NCI-H524 treated with DMSO at 0.1 percent for 48 hours (cell line): ENCODE results near the gene GPATCH4.
"Not testable (repeated sequence)": the region's sequence is repeated elsewhere in the genome, so short reads cannot be mapped to it uniquely, and the experiment has no call there.

Experiments
- DNase-seq: peaks from one replicate; lab custom pipeline; 2025; lab: John Stamatoyannopoulos, UW

Gene GPATCH4

DNA sequence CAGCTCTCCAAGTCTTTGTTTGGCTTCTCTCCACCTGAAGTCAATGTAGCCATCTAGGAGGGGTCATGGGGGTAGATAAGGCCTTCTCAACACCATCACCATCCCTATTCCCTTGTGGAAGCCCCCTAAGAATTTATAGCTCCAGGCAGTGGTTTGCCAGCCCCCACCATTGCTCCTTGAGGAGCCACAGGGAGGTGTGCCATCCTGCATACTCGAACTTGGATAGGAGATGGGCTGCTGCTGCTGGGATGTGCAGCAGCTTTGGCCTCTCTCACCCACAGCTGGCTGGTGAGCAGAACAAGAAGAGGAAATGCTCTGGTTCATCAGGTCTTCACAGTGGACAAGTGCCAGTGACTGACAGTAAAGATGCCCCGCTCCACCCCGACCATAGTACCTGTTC, 4.9 kb downstream of the GPATCH4 start:
- no peak for DNase-seq

DNA sequence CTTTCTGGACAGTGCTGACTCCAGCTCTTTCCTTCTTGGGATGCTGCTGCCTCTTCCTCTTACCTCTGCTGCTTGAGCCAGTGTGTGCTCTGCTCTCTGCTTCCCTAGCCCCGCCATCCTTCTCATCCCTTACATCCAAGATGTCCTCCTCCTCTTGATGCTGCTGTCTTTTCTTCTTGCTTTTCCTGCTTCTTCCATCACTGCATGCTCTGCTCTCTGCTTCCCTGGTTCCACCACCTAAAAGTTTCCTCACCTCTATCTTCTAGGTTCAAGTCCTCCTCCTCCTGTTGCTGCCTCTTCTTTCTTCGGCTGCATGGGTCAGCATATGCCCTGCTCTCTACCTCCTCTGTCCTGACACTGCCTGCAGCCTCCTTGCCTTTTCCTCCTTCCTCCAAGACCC, 6.3 kb downstream of the GPATCH4 start:
- no peak for DNase-seq

DNA sequence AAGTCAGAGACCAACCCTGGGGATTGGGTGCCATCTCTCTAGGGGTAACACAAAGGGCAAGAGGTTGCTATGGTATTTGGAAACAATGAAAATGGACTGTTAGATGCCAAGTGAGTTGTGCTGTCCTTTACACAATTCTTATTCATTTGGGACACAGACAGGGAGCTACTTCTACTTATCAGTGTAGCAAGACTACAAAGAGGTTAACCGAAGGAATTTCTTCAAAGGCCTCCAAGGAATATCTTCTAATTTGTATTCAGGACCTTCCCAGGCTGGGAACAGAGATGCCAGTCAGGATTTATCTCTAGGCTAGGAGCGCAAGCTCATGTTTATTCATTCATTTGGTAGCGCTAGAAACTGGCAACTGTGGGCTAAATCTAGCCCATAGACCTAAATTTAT, 7.1 kb downstream of the GPATCH4 start:
- DNase-seq: no peak

GRCh38 chr1:156593661-156593989, 7.7 kb downstream of the GPATCH4 start:
- no peak for DNase-seq

DNA sequence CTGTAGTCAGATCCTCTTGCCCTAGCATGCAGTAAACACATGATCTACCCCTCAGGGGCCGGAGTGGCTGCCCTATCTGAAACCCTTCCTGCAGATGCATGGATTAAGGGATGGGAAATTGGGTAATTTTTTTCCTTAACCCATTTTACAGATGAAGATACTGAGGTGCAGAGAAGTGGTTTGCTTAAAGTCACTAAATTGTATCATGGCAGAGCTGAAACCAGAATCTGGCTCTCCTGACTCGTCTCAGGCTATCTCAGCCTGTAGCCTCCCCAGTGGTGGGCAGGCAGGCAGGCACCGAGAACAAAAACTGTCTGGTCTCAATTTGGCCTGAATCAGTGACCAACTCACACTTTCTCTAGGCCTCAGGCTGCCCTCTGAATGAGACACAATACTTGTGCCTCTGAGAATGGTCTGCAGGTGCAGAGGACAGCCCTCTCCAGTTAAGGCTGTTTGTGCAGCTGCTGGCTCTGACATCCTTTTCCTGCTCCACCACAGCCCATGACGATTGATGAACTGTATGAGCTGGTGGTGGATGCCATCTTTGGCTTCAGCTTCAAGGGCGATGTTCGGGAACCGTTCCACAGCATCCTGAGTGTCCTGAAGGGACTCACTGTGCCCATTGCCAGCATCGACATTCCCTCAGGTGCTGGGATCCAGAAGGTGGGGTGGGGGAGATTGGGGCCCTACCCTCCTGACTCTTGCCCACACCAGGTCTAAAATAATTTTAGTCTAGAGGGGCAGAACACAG, 8.2 kb downstream of the GPATCH4 start:
- no peak for DNase-seq

GRCh38 chr1:156592158-156592909, 8.9 kb downstream of the GPATCH4 start:
- DNase-seq: no peak

- DNase-seq: no peak
Observed at GRCh38 chr1:156591432-156592157, 9.7 kb downstream of the GPATCH4 start, which contains the start of gene NAXE. Gene NAXE, plus strand, starts transcription at chr1:156591776. Its CDS starts 29 bp downstream, at chr1:156591805.

GRCh38 chr1:156591181-156591431, 10.2 kb downstream of the GPATCH4 start:
- DNase-seq: no peak

DNA sequence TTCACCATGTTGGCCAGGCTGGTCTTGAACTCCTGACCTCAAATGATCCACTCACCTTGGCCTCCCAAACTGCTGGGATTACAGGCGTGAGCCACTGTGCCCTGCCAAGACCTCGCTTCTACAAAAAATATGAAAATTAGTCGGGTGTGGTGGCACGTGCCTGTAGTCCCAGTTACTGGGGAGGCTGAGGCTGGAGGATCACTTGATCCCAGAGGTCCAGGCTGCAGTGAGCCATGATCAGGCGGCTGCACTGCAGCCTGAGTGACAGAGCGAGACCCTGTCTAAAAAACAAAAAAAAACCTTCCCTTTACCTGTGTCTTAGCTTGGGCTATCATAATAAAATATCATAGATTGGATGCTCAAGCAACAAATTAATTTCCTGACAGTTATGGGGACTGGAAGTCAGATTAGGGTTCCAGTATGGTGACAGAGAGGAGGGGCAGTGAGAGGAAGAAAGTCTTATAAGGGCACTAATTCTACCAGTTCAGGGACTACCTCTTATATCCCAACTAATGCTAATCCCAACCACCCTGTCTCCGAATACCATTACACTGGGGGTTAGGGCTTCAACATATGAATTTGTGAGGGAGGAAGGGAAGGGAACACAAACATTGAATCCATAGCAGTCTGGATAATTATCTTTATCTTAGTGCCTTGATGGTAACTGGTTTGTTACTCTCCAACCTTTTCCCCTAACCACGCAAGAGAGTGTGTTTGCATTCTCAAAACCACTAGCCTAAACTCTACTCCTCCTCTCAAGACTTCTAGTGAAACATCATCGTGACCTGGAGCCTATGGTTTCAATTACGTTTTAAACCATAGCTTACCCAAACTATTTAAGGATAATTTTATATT, 10.7 kb downstream of the GPATCH4 start:
- DNase-seq: no peak

DNA sequence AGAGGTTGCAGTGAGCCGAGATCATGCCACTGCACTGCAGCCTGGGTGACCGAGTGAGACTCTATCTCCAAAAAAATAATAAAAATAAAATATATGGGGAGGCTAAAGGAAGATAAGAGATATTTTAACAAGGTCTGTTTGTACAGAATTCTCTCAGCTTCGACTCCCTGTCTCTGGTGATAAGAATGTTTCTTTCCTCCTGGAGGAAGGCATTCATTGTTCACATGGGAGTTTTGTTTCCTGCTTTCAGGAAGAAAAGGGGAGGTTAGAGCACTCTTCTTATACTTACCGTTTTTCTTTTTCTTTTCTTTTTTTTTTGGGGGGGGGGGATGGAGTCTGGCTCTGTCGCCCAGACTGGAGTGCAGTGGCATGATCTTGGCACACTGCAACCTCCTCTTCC, 11.7 kb downstream of the GPATCH4 start:
- no peak for DNase-seq

- not testable (repeated sequence) for DNase-seq
Observed at GRCh38 chr1:156587927-156588326, 13.4 kb downstream of the GPATCH4 start.

DNA sequence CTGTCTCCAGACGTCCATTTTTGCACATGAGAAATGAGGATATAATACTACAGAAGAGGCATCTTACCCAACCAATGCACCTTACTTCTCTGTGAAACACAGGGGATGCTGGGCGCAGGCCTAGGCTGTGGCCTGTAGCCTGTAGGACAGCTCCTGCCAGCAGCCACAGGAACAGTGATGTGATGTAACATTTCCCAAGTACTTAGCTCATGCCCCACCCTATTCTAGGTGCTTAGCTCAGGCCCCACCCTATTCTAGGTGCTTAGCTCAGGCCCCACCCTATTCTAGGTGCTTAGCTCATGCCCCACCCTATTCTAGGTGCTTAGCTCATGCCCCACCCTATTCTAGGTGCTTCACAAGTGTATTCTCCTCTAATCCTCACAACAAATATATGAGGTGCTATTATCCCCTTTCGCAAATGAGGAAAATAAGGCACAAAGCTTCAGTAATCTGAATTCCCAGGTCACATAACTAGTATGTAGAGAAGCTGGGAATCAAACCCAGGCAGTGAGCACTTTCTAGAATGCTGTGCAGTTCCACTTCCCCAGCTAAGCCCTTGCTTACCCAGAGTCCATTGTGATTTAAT, 14.3 kb downstream of the GPATCH4 start:
- no peak for DNase-seq

- DNase-seq: no peak
Observed at GRCh38 chr1:156586323-156586722, 15.0 kb downstream of the GPATCH4 start.

DNA sequence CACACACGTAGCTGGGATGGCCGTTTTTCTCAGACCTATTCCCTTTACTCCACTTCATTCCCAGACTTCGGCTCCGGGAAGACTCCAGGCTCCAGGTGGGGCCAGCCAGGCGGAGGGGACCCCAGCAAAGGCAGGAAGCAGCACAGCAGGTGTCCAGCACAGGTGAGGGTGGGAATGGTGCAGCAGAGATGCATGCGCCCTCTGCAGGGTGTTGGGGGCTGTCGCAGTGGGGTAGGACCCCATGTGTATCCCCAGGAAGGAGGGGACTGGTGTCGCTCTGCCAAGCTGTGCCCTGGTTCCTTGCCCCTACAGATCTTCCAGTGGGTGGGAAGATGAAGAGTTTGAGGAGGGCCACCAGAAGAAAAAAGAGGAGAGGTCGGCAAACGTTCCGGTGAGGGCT, 16.5 kb downstream of the GPATCH4 start:
- no peak for DNase-seq

DNA sequence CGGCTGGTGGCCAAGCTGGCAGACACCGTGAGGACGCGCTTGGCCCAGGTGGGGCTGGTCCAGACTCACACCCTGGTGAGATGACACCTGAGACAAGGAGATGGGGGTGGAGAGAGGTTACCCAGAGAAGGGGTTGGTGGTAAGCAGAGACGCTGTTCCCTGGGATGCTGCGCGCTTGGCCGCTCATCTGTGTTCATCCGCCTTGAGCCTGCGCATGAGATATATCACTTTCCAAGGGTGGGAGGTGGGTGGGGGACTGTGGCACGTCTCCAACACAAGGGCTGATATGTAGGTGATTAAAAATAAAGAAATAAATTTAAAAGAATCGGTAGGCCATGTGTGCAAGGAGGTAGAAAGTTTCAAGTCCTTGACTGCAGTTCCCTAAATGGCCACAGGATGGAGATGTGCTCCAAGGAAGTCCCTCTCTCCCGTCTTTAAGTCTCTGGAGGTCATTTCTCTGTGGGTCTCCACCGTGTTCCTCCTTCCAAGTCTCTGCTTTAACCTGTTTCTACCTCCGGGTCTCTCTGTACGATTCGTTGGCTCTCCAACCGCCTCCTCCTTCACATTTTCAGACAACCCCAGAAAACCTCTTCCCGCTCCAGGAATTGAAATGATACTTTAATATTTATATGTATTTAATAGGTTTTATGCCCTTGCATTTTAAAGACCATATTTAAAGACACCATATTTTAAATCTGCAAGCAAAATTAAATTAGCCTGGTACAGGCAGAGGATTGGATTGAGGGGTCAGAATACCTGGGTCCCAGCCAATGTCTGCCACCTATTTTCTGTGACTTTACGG, 17.3 kb downstream of the GPATCH4 start:
- DNase-seq: peak; percentile 26

DNA sequence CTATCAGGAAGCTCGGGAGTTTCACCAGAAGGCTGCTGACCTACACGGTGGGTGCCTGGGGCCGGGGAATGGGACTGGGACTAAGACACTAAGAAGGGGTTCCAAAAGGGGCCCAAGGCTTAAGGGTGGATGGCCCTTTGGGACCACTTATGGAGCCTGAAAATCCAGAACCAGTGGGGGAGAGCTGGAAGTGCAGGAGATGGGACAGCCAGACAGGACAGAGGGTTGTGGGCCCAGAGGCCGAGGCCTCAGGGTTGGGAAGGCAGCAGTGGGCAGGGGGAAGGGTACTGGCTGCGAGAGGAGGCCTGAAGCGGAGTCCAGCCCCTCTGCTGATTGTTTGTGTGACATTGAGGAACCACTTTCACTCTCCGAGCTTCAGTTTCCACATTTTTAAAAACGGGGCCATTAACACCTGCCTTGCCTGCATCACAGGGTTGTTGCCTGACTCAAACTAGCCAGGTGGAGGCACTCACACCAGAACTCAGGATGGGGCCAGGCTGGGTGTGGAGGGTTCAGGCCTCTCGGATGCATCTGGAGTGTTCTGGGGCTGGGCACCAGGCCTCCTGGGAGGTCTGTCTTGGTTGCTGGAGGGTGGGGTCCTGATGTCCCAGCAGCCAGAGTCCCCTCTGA, 18.8 kb downstream of the GPATCH4 start:
- no peak for DNase-seq

- no peak for DNase-seq
Observed at GRCh38 chr1:156581661-156582387, 19.5 kb downstream of the GPATCH4 start.

DNA sequence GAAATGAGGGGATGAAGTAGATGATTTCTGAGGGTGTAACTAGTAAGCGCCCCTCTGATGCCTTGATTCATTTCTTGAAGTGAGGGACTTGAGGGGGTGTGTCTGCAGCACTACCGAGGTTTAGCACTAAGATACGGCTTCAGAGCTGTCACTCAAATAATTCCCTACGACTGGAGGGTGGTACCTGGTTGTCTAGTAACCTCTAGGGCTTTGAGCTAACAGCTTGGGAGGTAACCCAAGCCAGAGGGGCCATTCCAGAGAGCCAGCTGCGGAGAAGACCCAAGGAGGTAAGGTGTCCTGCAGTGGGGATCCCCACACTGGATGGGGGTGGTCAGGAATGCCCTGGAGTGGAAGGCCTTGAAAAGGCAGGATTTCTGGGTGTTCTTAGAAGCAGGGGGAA, 21.8 kb downstream of the GPATCH4 start, which contains the start of gene TTC24:
Gene TTC24 (plus strand): TSS at position 252 of the 400 bp plus-strand sequence. CDS start 1,642 bp downstream, outside the sequence.
- DNase-seq: peak; percentile 77

- no peak for DNase-seq
Observed at GRCh38 chr1:156578055-156578454, 23.2 kb downstream of the GPATCH4 start.

GRCh38 chr1:156577550-156577949, 23.7 kb downstream of the GPATCH4 start:
- no peak for DNase-seq
